ENCODE data around the gene C16orf95.

Gene C16orf95

GRCh38 chr16:87316450-87316922, 706 bp downstream of the C16orf95 start:
- DNase-seq (ENCODE audit: low read depth) = no peak

- no peak for DNase-seq (ENCODE audit: low read depth)
Measured at GRCh38 chr16:87314990-87315420, 2.2 kb downstream of the C16orf95 start.

GRCh38 chr16:87312008-87312407, 5.2 kb downstream of the C16orf95 start:
- no peak for DNase-seq (ENCODE audit: low read depth)

- no peak for DNase-seq (ENCODE audit: low read depth)
Measured at GRCh38 chr16:87311387-87311786, 5.8 kb downstream of the C16orf95 start.

GRCh38 chr16:87310610-87311009, 6.6 kb downstream of the C16orf95 start:
- DNase-seq (ENCODE audit: low read depth) = no peak

- DNase-seq (ENCODE audit: low read depth) = no peak
Measured at GRCh38 chr16:87309620-87310525, 7.3 kb downstream of the C16orf95 start.

- DNase-seq (ENCODE audit: low read depth) = no peak
Measured at GRCh38 chr16:87308826-87309225, 8.4 kb downstream of the C16orf95 start.

GRCh38 chr16:87306516-87306915, 10.7 kb downstream of the C16orf95 start:
- no peak for DNase-seq (ENCODE audit: low read depth)

GRCh38 chr16:87305505-87306391, 11.4 kb downstream of the C16orf95 start:
- DNase-seq (ENCODE audit: low read depth) = no peak

GRCh38 chr16:87304951-87305350, 12.2 kb downstream of the C16orf95 start:
- DNase-seq (ENCODE audit: low read depth) = no peak

GRCh38 chr16:87303962-87304521, 13.2 kb downstream of the C16orf95 start:
- no peak for DNase-seq (ENCODE audit: low read depth)

GRCh38 chr16:87303431-87303930, 13.7 kb downstream of the C16orf95 start:
- DNase-seq (ENCODE audit: low read depth) = no peak

GRCh38 chr16:87298857-87299465, 18.2 kb downstream of the C16orf95 start:
- DNase-seq (ENCODE audit: low read depth) = no peak

- no peak for DNase-seq (ENCODE audit: low read depth)
Measured at GRCh38 chr16:87297918-87298631, 19.1 kb downstream of the C16orf95 start.

GRCh38 chr16:87297407-87297806, 19.8 kb downstream of the C16orf95 start:
- DNase-seq (ENCODE audit: low read depth) = no peak

GRCh38 chr16:87295661-87296531, 21.3 kb downstream of the C16orf95 start:
- DNase-seq (ENCODE audit: low read depth) = no peak

- no peak for DNase-seq (ENCODE audit: low read depth)
Measured at GRCh38 chr16:87295259-87295658, 21.9 kb downstream of the C16orf95 start.

- DNase-seq (ENCODE audit: low read depth) = no peak
Measured at GRCh38 chr16:87293990-87294389, 23.2 kb downstream of the C16orf95 start.

GRCh38 chr16:87291944-87292343, 25.2 kb downstream of the C16orf95 start:
- DNase-seq (ENCODE audit: low read depth) = no peak

- DNase-seq (ENCODE audit: low read depth) = no peak
Measured at GRCh38 chr16:87288753-87289362, 28.3 kb downstream of the C16orf95 start.

Data from fibroblast of the conjunctiva (primary cell).